Pancreas (tissue), 10 donors: ENCODE results near the gene C9orf43. TPM values are rescaled to one million over a fixed set of nuclear protein-coding genes. Genes with fewer than 3 reads are reported as not detected.

Experiments used
- ATAC-seq, 4 donors: fragments of 200-7000 bp; cut with Tn5 transposase; one replicate each; pipeline versions ENCODE4 v1.8.0 to v1.9.1; 2020; ENCODE audit warnings: mild to moderate bottlenecking in 4 of 4, moderate library complexity in 4 of 4
- DNase-seq, 6 donors: peaks; one replicate each; pipeline ENCODE4 v3.0.0-alpha.2; 2020
- FAIRE-seq: peaks from 2 replicates; lab custom pipeline; 2012; peaks lifted over from hg19 to GRCh38; lab: Jason Lieb, UNC
- H3K27ac ChIP-seq, 4 donors: fragments of 200-600 bp; sonication (generic); 1 replicate in 3 of 4; 2 replicates in 1 of 4; pipeline versions ENCODE4 v1.5.0 to v1.8.0; 2020
- H3K27me3 ChIP-seq, 4 donors: fragments of 200-600 bp; one replicate each; pipeline ENCODE4 v1.8.0; 2021
- H3K36me3 ChIP-seq, 3 donors: fragments of 200-600 bp; sonication (generic) in 1 of 3; one replicate each; pipeline versions ENCODE4 v1.5.0 to v1.8.0; 2020 to 2021
- H3K4me1 ChIP-seq, 3 donors: fragments of 200-600 bp; one replicate each; pipeline ENCODE4 v1.8.0; 2021
- H3K4me3 ChIP-seq, 4 donors: fragments of 200-600 bp; sonication (generic) in 2 of 4; one replicate each; pipeline versions ENCODE4 v1.5.0 to v1.8.0; 2020 to 2021
- H3K9me3 ChIP-seq, 4 donors: fragments of 200-600 bp; one replicate each; pipeline ENCODE4 v1.8.0; 2021
- WGBS, 2 donors: extraction: QIAGEN DNeasy Blood & Tissue Kit; methylation state at CpG; one replicate each; pipeline ENCODE4 v1.1.7; 2013; 5-methylcytosine and 5-hydroxymethylcytosine counted together
- intact Hi-C, 3 donors: fragments of 100-400 bp; cut with DNase I; formaldehyde crosslinking; loops; one replicate each; pipeline versions ENCODE4 v1.11.1 to v1.14.2; 2022
- polyA plus RNA-seq, 2 donors: library from polyadenylated mRNA; stranded (reverse); fragments of 200-250 nt; gene quantifications; one replicate each; pipeline ENCODE4 v1.2.3, GENCODE V29; 2013
- total RNA-seq, 6 donors: library from RNA; stranded (reverse); fragmentation: NEBNext Ultra II Directional in 4 of 6; extraction: Animal tissue kit (Norgen Biotek cat#: 25700) in 4 of 6; gene quantifications; one replicate each; pipeline versions ENCODE4 v1.2.1 to v1.2.4, GENCODE V29; 2021 to 2023
- TF ChIP-seq, protein P1 (sequence below), 4 donors: fragments of 200-600 bp; sonication (generic) in 3 of 4; IDR thresholded peaks; one replicate each; pipeline versions ENCODE4 v1.5.0 to v1.8.0; 2021; ENCODE audit warnings: antibody characterized with exemption in 4 of 4
- donor health status: healthy with polysubstance abuse.
- donor health status: DM: no; HTN: no; CAD: no; lungs with moderate emphysema.
- donor health status: DM: no; HTN: no; CAD: no.
- donor health status: control.
- donor health status: control.
- donor health status: Bipolar disorder and iron deficiency.
- donor health status: DM: yes; HTN: yes; CAD: no.
- donor health status: DM: no; HTN: no; CAD: no.
- donor health status: DM: no; HTN: no; CAD: no.
- donor health status: DM: yes; HTN: yes; CAD: no.

The C9orf43 gene
- total and polyA plus RNA-seq, 8 donors, result 0.18 to 1.5 (median 0.49) TPM

DNA sequence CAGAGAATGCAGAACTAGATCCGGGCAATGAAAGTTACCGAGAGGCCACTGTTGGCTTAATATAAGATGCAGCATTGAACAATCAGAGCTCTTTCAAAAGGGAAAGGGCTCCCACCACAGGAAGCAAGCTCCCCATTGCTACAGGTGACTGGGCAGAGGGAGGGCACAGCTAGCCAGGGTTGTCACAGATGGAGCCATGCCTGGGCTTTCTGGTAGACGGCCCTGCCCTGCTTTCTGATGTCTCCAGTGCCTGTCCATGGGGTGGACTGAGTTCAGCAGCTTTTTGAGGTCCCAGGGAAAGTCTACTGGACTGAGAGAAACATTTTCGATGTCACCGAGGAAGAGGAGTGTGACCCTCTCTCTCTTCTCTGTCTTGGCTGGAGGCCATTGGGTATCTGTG is 67.1 kb downstream of the C9orf43 start:
- TF ChIP-seq, protein P1, sequence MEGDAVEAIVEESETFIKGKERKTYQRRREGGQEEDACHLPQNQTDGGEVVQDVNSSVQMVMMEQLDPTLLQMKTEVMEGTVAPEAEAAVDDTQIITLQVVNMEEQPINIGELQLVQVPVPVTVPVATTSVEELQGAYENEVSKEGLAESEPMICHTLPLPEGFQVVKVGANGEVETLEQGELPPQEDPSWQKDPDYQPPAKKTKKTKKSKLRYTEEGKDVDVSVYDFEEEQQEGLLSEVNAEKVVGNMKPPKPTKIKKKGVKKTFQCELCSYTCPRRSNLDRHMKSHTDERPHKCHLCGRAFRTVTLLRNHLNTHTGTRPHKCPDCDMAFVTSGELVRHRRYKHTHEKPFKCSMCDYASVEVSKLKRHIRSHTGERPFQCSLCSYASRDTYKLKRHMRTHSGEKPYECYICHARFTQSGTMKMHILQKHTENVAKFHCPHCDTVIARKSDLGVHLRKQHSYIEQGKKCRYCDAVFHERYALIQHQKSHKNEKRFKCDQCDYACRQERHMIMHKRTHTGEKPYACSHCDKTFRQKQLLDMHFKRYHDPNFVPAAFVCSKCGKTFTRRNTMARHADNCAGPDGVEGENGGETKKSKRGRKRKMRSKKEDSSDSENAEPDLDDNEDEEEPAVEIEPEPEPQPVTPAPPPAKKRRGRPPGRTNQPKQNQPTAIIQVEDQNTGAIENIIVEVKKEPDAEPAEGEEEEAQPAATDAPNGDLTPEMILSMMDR (IDR thresholded peaks at IDR 0.05), result no peak
- Histone ChIP-seq H3K4me3 (no peak overlapping the region), H3K27me3 (no peaks in the 10 kb centered on the region), H3K36me3 (no peaks in the 10 kb centered on the region), H3K9me3 (no peaks in the 10 kb centered on the region), H3K4me1 (peaks cover 0 to 6% (median 0%) of the 10 kb centered on the region in 3 donors), H3K27ac (no peak overlapping the region)
- no peak for ATAC-seq
- 89 to 92% methylated on average over 5 of the region's 5 CpGs for WGBS, 2 donors
- intact Hi-C loops, result no loop called here
- no peak for DNase-seq
- FAIRE-seq, result no peak

DNA sequence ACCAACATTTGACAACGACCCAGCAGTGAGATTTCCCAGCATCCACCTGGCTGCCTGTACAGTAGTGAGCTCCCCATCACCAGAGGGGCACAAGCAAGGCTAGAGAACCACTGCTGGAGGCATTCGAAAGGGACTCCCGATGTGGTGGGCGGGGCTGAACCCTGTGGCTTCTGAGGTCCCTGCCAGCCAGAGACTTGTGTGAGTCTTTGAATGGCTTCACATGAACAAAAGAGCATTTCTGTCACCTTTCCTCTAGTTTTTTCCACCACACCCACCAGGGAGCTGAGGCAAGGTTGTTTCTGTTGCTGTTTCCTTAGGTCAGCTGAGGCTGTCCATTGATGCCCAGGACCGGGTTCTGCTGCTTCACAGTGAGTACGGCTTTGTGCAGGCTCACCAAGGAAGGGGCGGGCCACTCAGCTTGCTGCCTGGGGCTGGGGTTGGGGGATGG is 68.7 kb downstream of the C9orf43 start:
- no peaks in the 10 kb centered on the region for H3K36me3 ChIP-seq
- no peaks in the 10 kb centered on the region for H3K27me3 ChIP-seq
- TF ChIP-seq, protein P1 (IDR thresholded peaks at IDR 0.05), result no peak
- no peak for FAIRE-seq
- no peaks in the 10 kb centered on the region for H3K9me3 ChIP-seq
- 86 to 87% methylated on average over 7 of the region's 7 CpGs for WGBS, 2 donors
- no peak for ATAC-seq
- no peak overlapping the region for H3K4me3 ChIP-seq
- H3K4me1 ChIP-seq, result peaks cover 0 to 12% (median 5%) of the 10 kb centered on the region in 3 donors
- intact Hi-C loops, result no loop called here
- no peak for DNase-seq
- no peak overlapping the region for H3K27ac ChIP-seq

Other genes with a start within 250 kb of the C9orf43 start
- 10 to 100 TPM in 4 of 6 donors, 1 to 10 TPM in 2; 8.6 to 16.5 (median 10.6) TPM for gene FKBP15, start 189.5 kb upstream of the C9orf43 start, total RNA-seq
- gene FKBP15, start 189.5 kb upstream of the C9orf43 start, polyA plus RNA-seq, result 1 to 10 TPM; 7.5 to 10.0 TPM
- gene SLC31A1, start 189.2 kb upstream of the C9orf43 start, total RNA-seq, result 10 to 100 TPM in 4 of 6 donors, 1 to 10 TPM in 2; 7.6 to 16.1 (median 12.8) TPM
- gene SLC31A1, start 189.2 kb upstream of the C9orf43 start, polyA plus RNA-seq, result 1 to 10 TPM; 2.5 to 6.7 TPM
- gene CDC26, start 135.2 kb upstream of the C9orf43 start, total RNA-seq, result 10 to 100 TPM in 3 of 6 donors, 1 to 10 TPM in 3; 7.4 to 18.0 (median 10.3) TPM
- 10 to 100 TPM; 11.0 to 30.1 TPM for gene CDC26, start 135.2 kb upstream of the C9orf43 start, polyA plus RNA-seq
- 10 to 100 TPM in 2 of 6 donors, 1 to 10 TPM in 4; 5.5 to 10.8 (median 8.4) TPM for gene PRPF4, start 135.1 kb upstream of the C9orf43 start, total RNA-seq
- 1 to 10 TPM; 5.1 to 9.4 TPM for gene PRPF4, start 135.1 kb upstream of the C9orf43 start, polyA plus RNA-seq
- under 1 TPM in 5 of 6 donors, not detected in 1; 0.14 to 0.22 (median 0.16) TPM for gene RNF183, start 107.4 kb upstream of the C9orf43 start, total RNA-seq
- 1 to 10 TPM in 1 of 2 donors, under 1 TPM in 1; 0.46 to 1.5 TPM for gene RNF183, start 107.4 kb upstream of the C9orf43 start, polyA plus RNA-seq
- gene WDR31, start 70.5 kb upstream of the C9orf43 start, total RNA-seq, result 1 to 10 TPM; 2.2 to 4.5 (median 3.3) TPM
- 1 to 10 TPM; 1.2 to 1.3 TPM for gene WDR31, start 70.5 kb upstream of the C9orf43 start, polyA plus RNA-seq
- gene BSPRY, start 61.2 kb upstream of the C9orf43 start, total RNA-seq, result 10 to 100 TPM; 15.2 to 35.9 (median 22.7) TPM
- gene BSPRY, start 61.2 kb upstream of the C9orf43 start, polyA plus RNA-seq, result 10 to 100 TPM; 12.5 to 19.7 TPM
- 10 to 100 TPM; 18.8 to 44.0 (median 26.3) TPM for gene HDHD3, start 33.8 kb upstream of the C9orf43 start, total RNA-seq
- gene HDHD3, start 33.8 kb upstream of the C9orf43 start, polyA plus RNA-seq, result 10 to 100 TPM; 76.0 to 80.6 TPM
- gene ALAD, start 9.5 kb upstream of the C9orf43 start, total RNA-seq, result 10 to 100 TPM; 35.7 to 60.3 (median 43.8) TPM
- 10 to 100 TPM; 43.3 to 46.5 TPM for gene ALAD, start 9.5 kb upstream of the C9orf43 start, polyA plus RNA-seq
- gene POLE3, start 72 bp upstream of the C9orf43 start, total RNA-seq, result 10 to 100 TPM in 5 of 6 donors, 1 to 10 TPM in 1; 8.7 to 19.1 (median 14.0) TPM
- 10 to 100 TPM in 1 of 2 donors, 1 to 10 TPM in 1; 9.1 to 14.3 TPM for gene POLE3, start 72 bp upstream of the C9orf43 start, polyA plus RNA-seq
- 10 to 100 TPM; 18.3 to 44.0 (median 28.7) TPM for gene RGS3, start 53.0 kb downstream of the C9orf43 start, total RNA-seq
- gene RGS3, start 53.0 kb downstream of the C9orf43 start, polyA plus RNA-seq, result 10 to 100 TPM; 31.6 to 55.3 TPM